ENCODE measurements around the gene PEX26.
"Not testable (repeated sequence)": the region's sequence is repeated elsewhere in the genome, so short reads cannot be mapped to it uniquely, and the experiment has no call there.

Gene PEX26

GRCh38 chr22:18130699-18131429 is 53.1 kb downstream of the PEX26 start:
- TF ChIP-seq, protein P1, sequence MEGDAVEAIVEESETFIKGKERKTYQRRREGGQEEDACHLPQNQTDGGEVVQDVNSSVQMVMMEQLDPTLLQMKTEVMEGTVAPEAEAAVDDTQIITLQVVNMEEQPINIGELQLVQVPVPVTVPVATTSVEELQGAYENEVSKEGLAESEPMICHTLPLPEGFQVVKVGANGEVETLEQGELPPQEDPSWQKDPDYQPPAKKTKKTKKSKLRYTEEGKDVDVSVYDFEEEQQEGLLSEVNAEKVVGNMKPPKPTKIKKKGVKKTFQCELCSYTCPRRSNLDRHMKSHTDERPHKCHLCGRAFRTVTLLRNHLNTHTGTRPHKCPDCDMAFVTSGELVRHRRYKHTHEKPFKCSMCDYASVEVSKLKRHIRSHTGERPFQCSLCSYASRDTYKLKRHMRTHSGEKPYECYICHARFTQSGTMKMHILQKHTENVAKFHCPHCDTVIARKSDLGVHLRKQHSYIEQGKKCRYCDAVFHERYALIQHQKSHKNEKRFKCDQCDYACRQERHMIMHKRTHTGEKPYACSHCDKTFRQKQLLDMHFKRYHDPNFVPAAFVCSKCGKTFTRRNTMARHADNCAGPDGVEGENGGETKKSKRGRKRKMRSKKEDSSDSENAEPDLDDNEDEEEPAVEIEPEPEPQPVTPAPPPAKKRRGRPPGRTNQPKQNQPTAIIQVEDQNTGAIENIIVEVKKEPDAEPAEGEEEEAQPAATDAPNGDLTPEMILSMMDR (conservative IDR thresholded peaks at IDR 0.05) = no peak
- TF ChIP-seq ZFX (IDR thresholded peaks at IDR 0.05) = no peak
- H3K27ac ChIP-seq = no peak overlapping the region

GRCh38 chr22:18133452-18133851 is 55.7 kb downstream of the PEX26 start:
- TF ChIP-seq, protein P1 (conservative IDR thresholded peaks at IDR 0.05) = no peak
- TF ChIP-seq ZFX (IDR thresholded peaks at IDR 0.05) = no peak
- no peak overlapping the region for H3K27ac ChIP-seq

- H3K27ac ChIP-seq = no peak overlapping the region
- TF ChIP-seq ZFX (IDR thresholded peaks at IDR 0.05) = no peak
- TF ChIP-seq, protein P1 (conservative IDR thresholded peaks at IDR 0.05) = no peak
Measured at GRCh38 chr22:18136563-18137320, 59.0 kb downstream of the PEX26 start.

GRCh38 chr22:18141004-18141403 is 63.2 kb downstream of the PEX26 start:
- not testable (repeated sequence) for H3K27ac ChIP-seq

- TF ChIP-seq ZFX (IDR thresholded peaks at IDR 0.05) = no peak
- H3K27ac ChIP-seq = no peak overlapping the region
Measured at GRCh38 chr22:18144105-18144504, 66.3 kb downstream of the PEX26 start.

GRCh38 chr22:18145676-18146388 is 68.0 kb downstream of the PEX26 start:
- no peak overlapping the region for H3K27ac ChIP-seq
- TF ChIP-seq, protein P1 (conservative IDR thresholded peaks at IDR 0.05) = no peak
- no peak for TF ChIP-seq ZFX (IDR thresholded peaks at IDR 0.05)

- no peak overlapping the region for H3K27ac ChIP-seq
- TF ChIP-seq, protein P1 (conservative IDR thresholded peaks at IDR 0.05) = no peak
- no peak for TF ChIP-seq ZFX (IDR thresholded peaks at IDR 0.05)
Measured at GRCh38 chr22:18146389-18146753, 68.6 kb downstream of the PEX26 start.

DNA sequence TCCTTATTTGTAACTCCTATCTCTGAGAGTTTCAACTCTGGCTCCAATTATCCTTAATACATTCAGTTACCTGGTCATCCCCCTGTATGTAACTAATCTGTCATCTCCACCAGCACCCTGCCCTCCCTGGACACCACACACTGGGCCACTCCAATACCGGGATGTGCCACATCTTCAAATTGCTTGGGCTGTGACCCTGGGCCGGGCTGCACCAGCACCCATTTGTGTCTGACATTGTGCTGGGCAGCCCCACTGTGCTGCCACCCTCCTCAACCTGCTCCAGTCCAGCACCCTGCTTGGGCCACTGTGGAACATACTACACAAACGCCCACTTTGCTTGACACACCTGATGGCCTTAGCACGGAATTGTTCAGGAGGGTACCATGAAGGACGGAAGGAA is 70.0 kb downstream of the PEX26 start:
- no peak overlapping the region for H3K27ac ChIP-seq
- TF ChIP-seq, protein P1 (conservative IDR thresholded peaks at IDR 0.05) = no peak
- no peak for TF ChIP-seq ZFX (IDR thresholded peaks at IDR 0.05)
